Kidney (tissue), 14 donors: ENCODE results near the gene APOL4. TPM values are rescaled to one million over a fixed set of nuclear protein-coding genes. Genes with fewer than 3 reads are reported as not detected.

Experiments
- DNase-seq, 5 donors: peaks; one replicate each; pipeline ENCODE4 v3.0.0-alpha.2; 2013 to 2020
- FAIRE-seq: peaks from 2 replicates; lab custom pipeline; 2012; peaks lifted over from hg19 to GRCh38; lab: Jason Lieb, UNC
- H3K27ac ChIP-seq, 2 donors: one replicate each; pipeline ENCODE4 v1.7.0; 2013; ENCODE audit warnings: low read depth in 2 of 2, low read length in 2 of 2, inconsistent platforms in 1 of 2
- H3K27me3 ChIP-seq: one replicate; pipeline ENCODE4 v1.7.1; 2013; ENCODE audit warnings: low read length, inconsistent platforms; ENCODE audit not compliant: control insufficient read depth, insufficient read depth
- H3K36me3 ChIP-seq, 3 donors: one replicate each; pipeline versions ENCODE4 v1.7.0 to v1.7.1; 2013; ENCODE audit warnings: low read length in 3 of 3, control low read depth in 1 of 3, inconsistent platforms in 1 of 3; ENCODE audit not compliant: insufficient read depth in 3 of 3, control insufficient read depth in 2 of 3
- H3K4me1 ChIP-seq, 3 donors: one replicate each; pipeline versions ENCODE4 v1.7.0 to v1.7.1; 2013; ENCODE audit warnings: low read length in 3 of 3, inconsistent platforms in 1 of 3, low read depth in 1 of 3; ENCODE audit not compliant: control insufficient read depth in 2 of 3, insufficient read depth in 2 of 3
- H3K4me3 ChIP-seq, 3 donors: one replicate each; pipeline versions ENCODE4 v1.7.0 to v1.8.1; 2013; ENCODE audit warnings: low read length in 3 of 3, control low read depth in 1 of 3, inconsistent platforms in 1 of 3
- H3K9ac ChIP-seq, 3 donors: one replicate each; pipeline versions ENCODE4 v1.7.0 to v1.7.1; 2013; ENCODE audit warnings: low read length in 3 of 3, control low read depth in 1 of 3, inconsistent platforms in 1 of 3
- H3K9me3 ChIP-seq, 3 donors: one replicate each; pipeline versions ENCODE4 v1.7.0 to v1.7.1; 2013; ENCODE audit warnings: low read length in 3 of 3, control low read depth in 1 of 3, inconsistent platforms in 1 of 3; ENCODE audit not compliant: control insufficient read depth in 2 of 3, insufficient read depth in 1 of 3
- CTCF ChIP-seq: IDR thresholded peaks from 3 replicates; pipeline ENCODE4 v1.5.1; 2012; ENCODE audit warnings: mild to moderate bottlenecking, moderate library complexity, borderline replicate concordance; ENCODE audit not compliant: insufficient read depth; ENCODE audit errors: extremely low read depth
- intact Hi-C: fragments of 100-400 bp; cut with DNase I; formaldehyde crosslinking; loops from one replicate; pipeline ENCODE4 v1.11.1; 2022
- polyA plus RNA-seq: library from polyadenylated mRNA; stranded (reverse); fragments of 350-450 nt; fragmentation: Illumina TruSeq; extraction: RNeasy Lipid Tissue Mini Kit (QIAGEN cat#74804); gene quantifications from one replicate; pipeline ENCODE4 v1.2.3, GENCODE V29; 2014; ENCODE audit warnings: low read depth, low replicate concordance; ENCODE audit not compliant: insufficient read depth
- total RNA-seq: library from RNA; stranded (reverse); fragmentation: NEBNext Ultra II Directional; extraction: Animal tissue kit (Norgen Biotek cat#: 25700); gene quantifications from one replicate; pipeline ENCODE4 v1.2.1, GENCODE V29; 2021
- donor health status: control.
- donor health status: control.
- donor health status: control.
- donor health status: control.
- donor health status: control.
- donor health status: DM: yes; HTN: yes; CAD: no.
- donor health status: Normal renal cell carcinoma (clear cell type).

Gene APOL4
- total and polyA plus RNA-seq, 2 donors from 2014 or later, result 6.1 to 8.7 TPM

DNA sequence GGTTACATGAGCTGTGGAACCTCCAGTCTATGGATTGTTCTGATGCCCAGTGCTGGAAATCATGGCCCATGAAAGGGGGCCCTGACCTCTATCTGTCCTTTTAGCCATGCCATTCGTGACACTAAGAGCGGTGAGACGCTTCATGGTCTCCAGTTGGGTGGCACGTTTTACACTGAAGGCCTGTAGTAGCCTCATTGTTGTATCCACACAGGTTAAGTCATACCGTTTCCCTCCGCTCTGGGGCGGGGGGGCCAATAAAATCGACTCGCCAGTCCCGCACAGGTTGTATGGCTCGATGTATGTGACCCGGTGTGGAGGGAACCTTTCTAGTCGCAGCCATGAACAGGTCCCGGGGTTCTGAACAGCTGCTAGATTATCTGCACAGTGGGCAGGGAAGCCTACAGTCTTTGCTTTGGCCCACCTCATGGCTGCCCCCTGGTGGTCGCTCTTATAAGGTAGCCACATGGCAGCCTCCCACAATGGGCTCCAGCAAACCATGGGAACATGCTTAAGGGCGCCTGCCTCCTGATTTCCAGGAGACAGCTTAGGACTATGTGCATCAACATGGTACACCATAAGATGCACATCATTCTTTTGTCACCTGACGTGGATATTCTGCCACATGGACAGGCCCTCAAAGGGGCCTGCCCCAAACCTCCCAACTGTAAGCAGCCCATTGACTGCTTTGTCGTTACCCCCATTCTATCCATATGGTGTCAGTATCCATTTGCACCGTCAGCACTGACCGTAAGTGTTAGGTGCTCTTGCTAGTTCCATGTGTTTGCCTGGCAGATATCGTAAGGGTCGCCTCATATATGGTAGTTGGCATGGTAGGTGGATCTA, 21.4 kb downstream of the APOL4 start:
- H3K9ac ChIP-seq, result no peak overlapping the region
- no peak overlapping the region for H3K27ac ChIP-seq
- intact Hi-C loops, result no loop called here
- FAIRE-seq (no peak), DNase-seq (peak; percentile 61 to 92 (median 80))
- no peaks in the 10 kb centered on the region for H3K4me1 ChIP-seq
- H3K27me3 ChIP-seq, result no peaks in the 10 kb centered on the region
- H3K9me3 ChIP-seq, result no peaks in the 10 kb centered on the region
- no peaks in the 10 kb centered on the region for H3K36me3 ChIP-seq
- TF ChIP-seq CTCF, result peak; percentile 96
- H3K4me3 ChIP-seq, result no peak overlapping the region

- no peaks in the 10 kb centered on the region for H3K4me1 ChIP-seq
- H3K27me3 ChIP-seq, result no peaks in the 10 kb centered on the region
- H3K4me3 ChIP-seq, result no peak overlapping the region
- no peak overlapping the region for H3K27ac ChIP-seq
- no peaks in the 10 kb centered on the region for H3K36me3 ChIP-seq
- no peak for TF ChIP-seq CTCF
- no peak for FAIRE-seq
- H3K9ac ChIP-seq, result no peak overlapping the region
- DNase-seq, result no peak
- H3K9me3 ChIP-seq, result no peaks in the 10 kb centered on the region
- intact Hi-C loops, result no loop called here
Measured at GRCh38 chr22:36177160-36177559, 24.4 kb downstream of the APOL4 start.

DNA sequence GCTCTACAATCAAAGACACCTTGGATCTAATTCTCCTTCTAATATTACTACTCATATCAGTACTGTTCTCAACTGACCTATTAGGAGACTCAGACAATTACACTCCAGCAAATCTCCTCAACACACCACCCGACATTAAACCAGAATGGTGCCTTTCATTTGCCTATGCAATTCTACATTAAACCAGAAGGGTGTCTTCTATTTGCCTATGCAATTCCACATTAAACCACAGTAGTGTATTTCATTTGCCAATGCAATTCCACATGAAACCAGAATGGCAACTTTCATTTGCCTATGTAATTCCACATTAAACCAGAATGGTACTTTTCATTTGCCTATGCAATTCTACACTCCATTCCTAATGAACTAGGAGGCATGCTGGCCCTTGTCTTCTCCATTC, 25.7 kb downstream of the APOL4 start:
- FAIRE-seq, result no peak

More for the DNA sequence above, 25.7 kb downstream of the APOL4 start:
- intact Hi-C loops, result no loop called here
- H3K9me3 ChIP-seq, result no peaks in the 10 kb centered on the region
- no peak overlapping the region for H3K27ac ChIP-seq
- no peaks in the 10 kb centered on the region for H3K27me3 ChIP-seq
- no peak overlapping the region for H3K4me3 ChIP-seq
- no peak overlapping the region for H3K9ac ChIP-seq
- H3K4me1 ChIP-seq, result no peaks in the 10 kb centered on the region
- no peak for TF ChIP-seq CTCF
- DNase-seq, result no peak
- H3K36me3 ChIP-seq, result no peaks in the 10 kb centered on the region
